UCSD-AML1 (cell line): Measurements from ENCODE around the gene TCERG1L.
"Not testable (repeated sequence)": the region's sequence is repeated elsewhere in the genome, so short reads cannot be mapped to it uniquely, and the experiment has no call there.

Experiments
- DNase-seq: peaks from one replicate; lab custom pipeline; 2025; ENCODE audit not compliant: unreplicated experiment; lab: John Stamatoyannopoulos, UW

TCERG1L gene

GRCh38 chr10:131172433-131172832 is 139.1 kb downstream of the TCERG1L start:
- DNase-seq: no peak

GRCh38 chr10:131169146-131169545 is 142.4 kb downstream of the TCERG1L start:
- no peak for DNase-seq

- DNase-seq: no peak
Observed at GRCh38 chr10:131168238-131168875, 143.2 kb downstream of the TCERG1L start.

- DNase-seq: no peak
Observed at GRCh38 chr10:131167036-131167860, 144.3 kb downstream of the TCERG1L start.

- no peak for DNase-seq
Observed at GRCh38 chr10:131166486-131166885, 145.0 kb downstream of the TCERG1L start.

GRCh38 chr10:131165092-131165491 is 146.4 kb downstream of the TCERG1L start:
- no peak for DNase-seq

GRCh38 chr10:131162866-131163843 is 148.4 kb downstream of the TCERG1L start:
- no peak for DNase-seq

- DNase-seq: no peak
Observed at GRCh38 chr10:131162211-131162610, 149.3 kb downstream of the TCERG1L start.

GRCh38 chr10:131161087-131161486 is 150.4 kb downstream of the TCERG1L start:
- DNase-seq: no peak

GRCh38 chr10:131160219-131160875 is 151.2 kb downstream of the TCERG1L start:
- no peak for DNase-seq

- no peak for DNase-seq
Observed at GRCh38 chr10:131159771-131160170, 151.8 kb downstream of the TCERG1L start.

GRCh38 chr10:131158695-131159094 is 152.8 kb downstream of the TCERG1L start:
- DNase-seq: no peak

- no peak for DNase-seq
Observed at GRCh38 chr10:131157899-131158298, 153.6 kb downstream of the TCERG1L start.

GRCh38 chr10:131155876-131156230 is 155.7 kb downstream of the TCERG1L start:
- no peak for DNase-seq

GRCh38 chr10:131155218-131155875 is 156.2 kb downstream of the TCERG1L start:
- DNase-seq: no peak

- no peak for DNase-seq
Observed at GRCh38 chr10:131154306-131155025, 157.1 kb downstream of the TCERG1L start.

GRCh38 chr10:131152456-131152855 is 159.1 kb downstream of the TCERG1L start:
- DNase-seq: not testable (repeated sequence)

- DNase-seq: no peak
Observed at GRCh38 chr10:131150126-131150525, 161.4 kb downstream of the TCERG1L start.

- no peak for DNase-seq
Observed at GRCh38 chr10:131149586-131149985, 161.9 kb downstream of the TCERG1L start.

- no peak for DNase-seq
Observed at GRCh38 chr10:131149111-131149510, 162.4 kb downstream of the TCERG1L start.
